GM11168 (cell line): Measurements from ENCODE around the gene AMMECR1.

Experiments used
- in situ Hi-C: fragments of 300-500 bp; cut with MboI; formaldehyde crosslinking; loops from one replicate; pipeline ENCODE4 v1.12.0; 2022; ENCODE audit warnings: low sequenced_read_pairs; ENCODE audit not compliant: unreplicated experiment

Gene AMMECR1

GRCh38 chrX:110175696-110176095 lies 142.2 kb downstream of the AMMECR1 start:
- in situ Hi-C loops, result no loop called here

- in situ Hi-C loops, result no loop called here
Measured at GRCh38 chrX:110175146-110175545, 142.7 kb downstream of the AMMECR1 start.

- in situ Hi-C loops, result loop anchor here (25.0 kb wide), 1 partner anchor 689 kb away; no protein-coding TSS in a partner anchor
Measured at GRCh38 chrX:110173192-110174175, 144.4 kb downstream of the AMMECR1 start.

GRCh38 chrX:110172215-110172614 lies 145.7 kb downstream of the AMMECR1 start:
- in situ Hi-C loops, result loop anchor here (25.0 kb wide), 1 partner anchor 690 kb away; no protein-coding TSS in a partner anchor

- in situ Hi-C loops, result loop anchor here (25.0 kb wide), 1 partner anchor 691 kb away; no protein-coding TSS in a partner anchor
Measured at GRCh38 chrX:110171442-110171841, 146.4 kb downstream of the AMMECR1 start.

GRCh38 chrX:110170029-110170428 lies 147.9 kb downstream of the AMMECR1 start:
- in situ Hi-C loops, result loop anchor here (25.0 kb wide), 1 partner anchor 692 kb away; no protein-coding TSS in a partner anchor

- in situ Hi-C loops, result loop anchor here (25.0 kb wide), 1 partner anchor 694 kb away; no protein-coding TSS in a partner anchor
Measured at GRCh38 chrX:110168585-110168984, 149.3 kb downstream of the AMMECR1 start.

GRCh38 chrX:110167952-110168451 lies 149.9 kb downstream of the AMMECR1 start:
- in situ Hi-C loops, result loop anchor here (25.0 kb wide), 1 partner anchor 694 kb away; no protein-coding TSS in a partner anchor

GRCh38 chrX:110163488-110163887 lies 154.4 kb downstream of the AMMECR1 start:
- in situ Hi-C loops, result loop anchor here (25.0 kb wide), 1 partner anchor 699 kb away; no protein-coding TSS in a partner anchor

- in situ Hi-C loops, result loop anchor here (25.0 kb wide), 1 partner anchor 699 kb away; no protein-coding TSS in a partner anchor
Measured at GRCh38 chrX:110162867-110163266, 155.0 kb downstream of the AMMECR1 start.

GRCh38 chrX:110162131-110162530 lies 155.8 kb downstream of the AMMECR1 start:
- in situ Hi-C loops, result loop anchor here (25.0 kb wide), 1 partner anchor 700 kb away; no protein-coding TSS in a partner anchor

- in situ Hi-C loops, result loop anchor here (25.0 kb wide), 1 partner anchor 701 kb away; no protein-coding TSS in a partner anchor
Measured at GRCh38 chrX:110161361-110161686, 156.6 kb downstream of the AMMECR1 start.

GRCh38 chrX:110159865-110160264 lies 158.0 kb downstream of the AMMECR1 start:
- in situ Hi-C loops, result loop anchor here (5.0 to 25.0 kb wide), 2 partner anchors 242 to 702 kb away; no protein-coding TSS in a partner anchor

GRCh38 chrX:110159235-110159634 lies 158.7 kb downstream of the AMMECR1 start:
- in situ Hi-C loops, result loop anchor here (5.0 to 25.0 kb wide), 2 partner anchors 243 to 703 kb away; no protein-coding TSS in a partner anchor

- in situ Hi-C loops, result loop anchor here (5.0 to 25.0 kb wide), 2 partner anchors 245 to 705 kb away; no protein-coding TSS in a partner anchor
Measured at GRCh38 chrX:110157444-110157843, 160.4 kb downstream of the AMMECR1 start.

GRCh38 chrX:110156167-110156754 lies 161.6 kb downstream of the AMMECR1 start:
- in situ Hi-C loops, result loop anchor here (5.0 to 25.0 kb wide), 2 partner anchors 246 to 706 kb away; no protein-coding TSS in a partner anchor

GRCh38 chrX:110155759-110156158 lies 162.1 kb downstream of the AMMECR1 start:
- in situ Hi-C loops, result loop anchor here (5.0 to 25.0 kb wide), 2 partner anchors 247 to 707 kb away; no protein-coding TSS in a partner anchor

- in situ Hi-C loops, result loop anchor here (25.0 kb wide), 1 partner anchor 708 kb away; no protein-coding TSS in a partner anchor
Measured at GRCh38 chrX:110154328-110154727, 163.6 kb downstream of the AMMECR1 start.

GRCh38 chrX:110153896-110154295 lies 164.0 kb downstream of the AMMECR1 start:
- in situ Hi-C loops, result loop anchor here (25.0 kb wide), 1 partner anchor 708 kb away; no protein-coding TSS in a partner anchor

- in situ Hi-C loops, result loop anchor here (25.0 kb wide), 1 partner anchor 709 kb away; no protein-coding TSS in a partner anchor
Measured at GRCh38 chrX:110153244-110153643, 164.6 kb downstream of the AMMECR1 start.
